Measurements from ENCODE around the gene FREM1.

Gene FREM1

DNA sequence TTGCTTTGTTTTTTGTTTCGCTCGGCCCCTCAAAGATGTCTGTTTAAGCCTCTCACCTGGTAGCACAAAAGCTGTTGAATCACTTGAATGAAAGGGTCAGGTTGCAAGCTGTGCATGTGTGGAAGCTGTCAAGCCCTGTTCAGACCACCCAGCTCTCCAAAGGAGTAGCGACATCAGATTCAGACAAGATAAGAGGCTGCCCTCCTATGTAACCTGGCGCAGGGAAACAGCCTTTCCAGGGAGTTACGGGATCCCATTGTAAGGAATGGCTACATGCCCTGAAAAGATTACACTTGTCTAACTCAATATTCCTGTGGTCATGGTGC, 2.9 kb downstream of the FREM1 start:
- Histone ChIP-seq H3K27me3 (ENCODE audit: insufficient read depth, poor library complexity, severe bottlenecking) (no peaks in the 10 kb centered on the region), H3K27ac (ENCODE audit: poor library complexity, severe bottlenecking) (no peak overlapping the region), H3K4me3 (ENCODE audit: severe bottlenecking) (no peak overlapping the region), H3K36me3 (ENCODE audit: low read depth) (no peaks in the 10 kb centered on the region), H3K9me3 (ENCODE audit: severe bottlenecking) (no peaks in the 10 kb centered on the region), H3K4me1 (ENCODE audit: insufficient read depth, poor library complexity, severe bottlenecking) (no peaks in the 10 kb centered on the region)
- DNase-seq (ENCODE audit: low spot score) (no peak), ATAC-seq (ENCODE audit: low read depth) (no peak)
- TF ChIP-seq, protein P1, sequence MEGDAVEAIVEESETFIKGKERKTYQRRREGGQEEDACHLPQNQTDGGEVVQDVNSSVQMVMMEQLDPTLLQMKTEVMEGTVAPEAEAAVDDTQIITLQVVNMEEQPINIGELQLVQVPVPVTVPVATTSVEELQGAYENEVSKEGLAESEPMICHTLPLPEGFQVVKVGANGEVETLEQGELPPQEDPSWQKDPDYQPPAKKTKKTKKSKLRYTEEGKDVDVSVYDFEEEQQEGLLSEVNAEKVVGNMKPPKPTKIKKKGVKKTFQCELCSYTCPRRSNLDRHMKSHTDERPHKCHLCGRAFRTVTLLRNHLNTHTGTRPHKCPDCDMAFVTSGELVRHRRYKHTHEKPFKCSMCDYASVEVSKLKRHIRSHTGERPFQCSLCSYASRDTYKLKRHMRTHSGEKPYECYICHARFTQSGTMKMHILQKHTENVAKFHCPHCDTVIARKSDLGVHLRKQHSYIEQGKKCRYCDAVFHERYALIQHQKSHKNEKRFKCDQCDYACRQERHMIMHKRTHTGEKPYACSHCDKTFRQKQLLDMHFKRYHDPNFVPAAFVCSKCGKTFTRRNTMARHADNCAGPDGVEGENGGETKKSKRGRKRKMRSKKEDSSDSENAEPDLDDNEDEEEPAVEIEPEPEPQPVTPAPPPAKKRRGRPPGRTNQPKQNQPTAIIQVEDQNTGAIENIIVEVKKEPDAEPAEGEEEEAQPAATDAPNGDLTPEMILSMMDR (IDR thresholded peaks at IDR 0.05; ENCODE audit: poor library complexity, severe bottlenecking): no peak

DNA sequence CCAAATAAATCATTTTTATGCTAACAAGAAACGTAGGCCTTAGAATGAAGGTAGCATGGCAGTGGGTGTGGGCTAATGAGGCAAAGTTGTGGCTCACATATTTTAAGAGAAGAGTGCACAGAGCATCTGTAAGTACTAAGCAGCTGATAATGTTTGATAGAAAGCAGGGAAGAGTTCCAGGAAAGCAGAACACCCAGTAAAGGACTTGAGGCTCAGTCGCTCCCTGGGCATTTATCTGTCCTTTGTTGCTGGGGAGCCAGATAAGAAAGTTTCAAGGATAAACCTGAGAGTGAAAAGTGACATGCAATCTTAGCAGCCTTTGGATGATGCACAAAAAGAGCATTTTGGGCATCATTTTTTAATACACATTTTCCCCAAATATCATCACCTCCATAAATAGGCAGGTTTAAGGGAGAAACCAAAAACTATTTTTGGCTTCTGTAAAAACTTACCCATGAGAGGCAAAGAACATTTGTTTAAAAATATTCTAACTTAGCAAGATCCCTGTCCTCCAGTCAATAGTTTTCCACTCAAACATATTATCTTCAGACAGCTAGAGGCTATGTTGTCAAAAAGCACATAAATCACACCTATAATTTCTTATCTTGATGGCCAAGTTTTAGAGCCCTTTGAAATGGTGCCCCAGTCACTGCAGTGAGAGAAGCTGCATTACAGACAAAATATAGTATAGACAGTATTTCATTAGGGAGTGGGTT, 3.4 kb downstream of the FREM1 start:
- TF ChIP-seq, protein P1 (IDR thresholded peaks at IDR 0.05; ENCODE audit: poor library complexity, severe bottlenecking): no peak
- ATAC-seq (ENCODE audit: low read depth) (no peak), DNase-seq (ENCODE audit: low spot score) (no peak)
- Histone ChIP-seq H3K27me3 (ENCODE audit: insufficient read depth, poor library complexity, severe bottlenecking) (no peaks in the 10 kb centered on the region), H3K4me3 (ENCODE audit: severe bottlenecking) (no peak overlapping the region), H3K27ac (ENCODE audit: poor library complexity, severe bottlenecking) (no peak overlapping the region), H3K4me1 (ENCODE audit: insufficient read depth, poor library complexity, severe bottlenecking) (no peaks in the 10 kb centered on the region), H3K36me3 (ENCODE audit: low read depth) (no peaks in the 10 kb centered on the region), H3K9me3 (ENCODE audit: severe bottlenecking) (no peaks in the 10 kb centered on the region)

DNA sequence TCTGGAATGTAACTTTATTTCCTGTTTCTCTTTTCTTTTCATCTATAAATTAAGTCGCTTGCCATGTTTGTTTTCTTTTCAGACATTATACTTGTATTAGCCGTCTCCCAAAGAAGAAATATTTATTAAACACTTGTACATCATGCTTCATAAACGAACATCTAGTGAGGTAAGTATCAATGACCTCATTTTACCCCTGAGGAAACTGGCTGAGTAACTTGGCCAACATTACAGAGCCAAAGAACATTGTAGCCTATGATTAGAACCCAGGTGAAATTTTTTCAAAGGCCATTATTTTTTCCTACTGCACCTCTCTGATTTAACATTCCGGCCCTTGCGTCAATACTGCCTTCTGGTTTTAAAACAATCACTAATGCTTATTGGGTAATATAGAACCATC, 4.2 kb downstream of the FREM1 start:
- no peak for ATAC-seq (ENCODE audit: low read depth)

DNA sequence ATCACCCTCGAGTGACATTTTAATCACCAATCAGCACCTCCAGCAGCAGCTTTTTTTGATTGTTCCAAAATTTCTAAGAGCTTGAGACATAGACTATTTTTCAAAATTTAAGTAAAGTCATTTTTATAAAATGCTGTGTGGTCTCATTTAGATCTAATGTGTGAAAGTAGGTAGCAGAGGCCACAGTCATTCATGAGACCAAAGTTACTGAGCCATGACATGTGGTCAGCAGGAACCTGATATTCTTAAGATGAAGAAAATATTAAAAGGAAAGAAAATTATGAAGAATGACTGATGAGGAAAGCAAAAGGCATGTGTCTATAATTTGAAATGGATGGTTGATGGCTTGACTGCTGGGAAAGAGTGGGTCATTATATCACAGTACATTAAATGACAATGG, 7.2 kb downstream of the FREM1 start:
- no peak overlapping the region for H3K4me3 ChIP-seq (ENCODE audit: severe bottlenecking)
- H3K36me3 ChIP-seq (ENCODE audit: low read depth): no peaks in the 10 kb centered on the region
- TF ChIP-seq, protein P1 (IDR thresholded peaks at IDR 0.05; ENCODE audit: poor library complexity, severe bottlenecking): no peak
- ATAC-seq (ENCODE audit: low read depth) (no peak), DNase-seq (ENCODE audit: low spot score) (no peak)
- H3K9me3 ChIP-seq (ENCODE audit: severe bottlenecking): no peaks in the 10 kb centered on the region
- H3K27ac ChIP-seq (ENCODE audit: poor library complexity, severe bottlenecking): no peak overlapping the region
- no peaks in the 10 kb centered on the region for H3K4me1 ChIP-seq (ENCODE audit: insufficient read depth, poor library complexity, severe bottlenecking)
- no peaks in the 10 kb centered on the region for H3K27me3 ChIP-seq (ENCODE audit: insufficient read depth, poor library complexity, severe bottlenecking)

More for the DNA sequence above, 4.2 kb downstream of the FREM1 start:
- no peak overlapping the region for H3K4me3 ChIP-seq (ENCODE audit: severe bottlenecking)
- no peaks in the 10 kb centered on the region for H3K27me3 ChIP-seq (ENCODE audit: insufficient read depth, poor library complexity, severe bottlenecking)
- no peak for DNase-seq (ENCODE audit: low spot score)
- no peaks in the 10 kb centered on the region for H3K9me3 ChIP-seq (ENCODE audit: severe bottlenecking)
- H3K36me3 ChIP-seq (ENCODE audit: low read depth): no peaks in the 10 kb centered on the region
- TF ChIP-seq, protein P1 (IDR thresholded peaks at IDR 0.05; ENCODE audit: poor library complexity, severe bottlenecking): no peak
- H3K4me1 ChIP-seq (ENCODE audit: insufficient read depth, poor library complexity, severe bottlenecking): no peaks in the 10 kb centered on the region
- no peak overlapping the region for H3K27ac ChIP-seq (ENCODE audit: poor library complexity, severe bottlenecking)

DNA sequence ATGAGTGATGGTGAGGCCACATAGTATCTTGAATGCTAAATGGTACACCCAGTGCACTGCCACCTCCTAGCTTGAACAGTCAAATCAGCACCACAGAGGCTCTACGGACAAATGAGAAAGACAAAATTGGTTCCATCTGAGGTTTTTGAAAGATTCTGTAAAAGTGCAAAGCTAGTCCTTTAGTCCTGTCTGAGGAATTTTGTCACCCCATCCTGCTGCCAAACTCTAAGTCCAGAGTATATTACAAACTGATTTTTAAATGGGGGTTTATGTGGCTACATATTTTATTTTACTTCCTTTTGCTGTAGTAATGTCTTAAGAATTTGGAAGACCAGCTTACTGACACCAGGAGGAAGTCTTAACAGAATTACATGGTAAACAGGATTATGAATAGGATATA, 7.7 kb downstream of the FREM1 start:
- no peak overlapping the region for H3K4me3 ChIP-seq (ENCODE audit: severe bottlenecking)
- H3K9me3 ChIP-seq (ENCODE audit: severe bottlenecking): no peaks in the 10 kb centered on the region
- no peak overlapping the region for H3K27ac ChIP-seq (ENCODE audit: poor library complexity, severe bottlenecking)
- H3K36me3 ChIP-seq (ENCODE audit: low read depth): no peaks in the 10 kb centered on the region
- no peaks in the 10 kb centered on the region for H3K27me3 ChIP-seq (ENCODE audit: insufficient read depth, poor library complexity, severe bottlenecking)
- H3K4me1 ChIP-seq (ENCODE audit: insufficient read depth, poor library complexity, severe bottlenecking): no peaks in the 10 kb centered on the region
- TF ChIP-seq, protein P1 (IDR thresholded peaks at IDR 0.05; ENCODE audit: poor library complexity, severe bottlenecking): no peak
- no peak for DNase-seq (ENCODE audit: low spot score)
- no peak for ATAC-seq (ENCODE audit: low read depth)

Measured in RWPE2 (cell line).